ENCODE measurements around the gene LYRM1. TPM values are rescaled to one million over a fixed set of nuclear protein-coding genes. Genes with fewer than 3 reads are reported as not detected.

LYRM1 gene
- total and polyA plus RNA-seq, 2 experiments from 2014 or later, result 18.7 to 24.8 TPM

- H3K9me3 Mint-ChIP-seq, result no peaks in the 10 kb centered on the region
- Histone ChIP-seq H3F3A (replicated peaks; ENCODE audit: low read depth) (no peaks in the 10 kb centered on the region), H3K36me3 (ENCODE audit: insufficient read depth) (no peaks in the 10 kb centered on the region), H3K27me3 (ENCODE audit: insufficient read depth) (no peaks in the 10 kb centered on the region), H3K79me2 (replicated peaks; ENCODE audit: insufficient read depth) (no peaks in the 10 kb centered on the region), H3K4me3 (no peak overlapping the region), H4K20me1 (replicated peaks; ENCODE audit: insufficient read depth) (no peaks in the 10 kb centered on the region; the same call in 1 of the 2 replicates), H3K4me1 (ENCODE audit: insufficient read depth) (peaks cover 3% of the 10 kb centered on the region; the same call in 1 of the 2 replicates), H3K27ac (ENCODE audit: low read depth) (no peak overlapping the region), H3K4me2 (no peak overlapping the region), H2AFZ (no peak overlapping the region), H3K9me2 (ENCODE audit: insufficient read depth) (no peaks in the 10 kb centered on the region)
- H3K36me3 Mint-ChIP-seq (ENCODE audit: low read depth), result no peaks in the 10 kb centered on the region; the same call in 2 of the 3 replicates
- DNase-seq (ENCODE audit: low spot score), result no peak
- peaks cover 2% of the 10 kb centered on the region for H3K27me3 Mint-ChIP-seq (ENCODE audit: insufficient read depth, low read depth, poor library complexity)
- H3K4me1 Mint-ChIP-seq, result peaks cover 5% of the 10 kb centered on the region
- TF ChIP-seq STAT1 (IDR thresholded peaks at IDR 0.05; ENCODE audit: unreplicated experiment), result no peak
- TF ChIP-seq EZH2phosphoT487 (IDR thresholded peaks at IDR 0.05; ENCODE audit: unreplicated experiment), result no peak
- no peak for TF ChIP-seq ZNF114 (CRISPR knock-in tag; IDR thresholded peaks at IDR 0.05)
- TF ChIP-seq CTCF (conservative IDR thresholded peaks at IDR 0.05; ENCODE audit: low read depth in 2 of 2), result no peak
- TF ChIP-seq NANOG (IDR thresholded peaks at IDR 0.05; ENCODE audit: borderline replicate concordance), result no peak
- TF ChIP-seq ZNF331 (CRISPR knock-in tag; IDR thresholded peaks at IDR 0.05; ENCODE audit: low read depth), result no peak
- H3K4me3 Mint-ChIP-seq, result no peak overlapping the region
- no peak for ATAC-seq
- H3K27ac Mint-ChIP-seq, result no peak overlapping the region
Measured at GRCh38 chr16:20923876-20924275, 23.3 kb downstream of the LYRM1 start.

GRCh38 chr16:20925751-20926150, 25.2 kb downstream of the LYRM1 start:
- ATAC-seq (no peak), DNase-seq (ENCODE audit: low spot score) (no peak)
- H3K4me1 ChIP-seq (ENCODE audit: insufficient read depth), result no peaks in the 10 kb centered on the region
- H2AFZ ChIP-seq, result no peak overlapping the region
- no peaks in the 10 kb centered on the region for H3K9me2 ChIP-seq (ENCODE audit: insufficient read depth)
- Mint-ChIP-seq H3K27me3 (ENCODE audit: insufficient read depth, low read depth, poor library complexity) (peaks cover 2% of the 10 kb centered on the region), H3K9me3 (no peaks in the 10 kb centered on the region), H3K4me3 (no peak overlapping the region), H3K27ac (no peak overlapping the region), H3K4me1 (no peaks in the 10 kb centered on the region), H3K36me3 (ENCODE audit: low read depth) (no peaks in the 10 kb centered on the region; the same call in 2 of the 3 replicates)
- H4K20me1 ChIP-seq (replicated peaks; ENCODE audit: insufficient read depth), result no peaks in the 10 kb centered on the region; the same call in 1 of the 2 replicates
- TF ChIP-seq REST (IDR thresholded peaks at IDR 0.05; ENCODE audit: unreplicated experiment), result no peak
- TF ChIP-seq CTCF (conservative IDR thresholded peaks at IDR 0.05; ENCODE audit: low read depth in 2 of 2), result no peak
- no peaks in the 10 kb centered on the region for H3K27me3 ChIP-seq (ENCODE audit: insufficient read depth)
- H3K4me3 ChIP-seq, result no peak overlapping the region
- no peak overlapping the region for H3K27ac ChIP-seq (ENCODE audit: low read depth)
- H3K4me2 ChIP-seq, result no peak overlapping the region
- no peaks in the 10 kb centered on the region for H3K36me3 ChIP-seq (ENCODE audit: insufficient read depth)
- no peaks in the 10 kb centered on the region for H3F3A ChIP-seq (replicated peaks; ENCODE audit: low read depth)
- no peaks in the 10 kb centered on the region for H3K79me2 ChIP-seq (replicated peaks; ENCODE audit: insufficient read depth)
